HEK293 (cell line): Measurements from ENCODE around the gene LNPEP.
A peak's percentile ranks its signal among the peaks of the same experiment; 100 is the strongest.

Source experiments
- CTCF ChIA-PET: fragments of 350-600 bp; formaldehyde crosslinking; extraction: SDS; loops from one replicate; lab custom pipeline; 2021; ENCODE audit warnings: antibody characterized with exemption; lab: Yijun Ruan, JAX
- POLR2A ChIA-PET: fragments of 300-600 bp; formaldehyde crosslinking; extraction: SDS; loops from one replicate; lab custom pipeline; 2020; ENCODE audit warnings: antibody characterized with exemption, inconsistent platforms; lab: Yijun Ruan, JAX
- H3K27ac ChIP-seq: fragments of 200-500 bp; sonication (Bioruptor generic); 2 replicates; pipeline ENCODE4 v1.5.1; 2014; ENCODE audit warnings: low read depth, low read length, control low read depth, inconsistent platforms; ENCODE audit errors: extremely low read depth
- H3K36me3 ChIP-seq, 2 experiments: fragments of 200-500 bp in 1 of 2; sonication (Bioruptor generic) in 1 of 2; 1 replicate in 1 of 2; 2 replicates in 1 of 2; pipeline ENCODE4 v1.5.1; 2014 to 2017; ENCODE audit warnings: inconsistent platforms in 2 of 2, low read length in 2 of 2; ENCODE audit not compliant: control insufficient read depth in 2 of 2, insufficient read depth in 1 of 2
- H3K4me1 ChIP-seq: fragments of 200-500 bp; sonication (Bioruptor generic); 2 replicates; pipeline ENCODE4 v1.5.1; 2014; ENCODE audit warnings: mild to moderate bottlenecking, low read length, inconsistent platforms; ENCODE audit not compliant: control insufficient read depth, insufficient read depth
- H3K4me3 ChIP-seq: 2 replicates; pipeline ENCODE4 v1.5.1; 2011; ENCODE audit warnings: low read depth, mild to moderate bottlenecking, control low read depth, low read length, moderate library complexity
- H3K9me3 ChIP-seq: fragments of 200-500 bp; sonication (Bioruptor generic); 2 replicates; pipeline ENCODE4 v1.5.1; 2014; ENCODE audit warnings: low read depth, low read length, inconsistent platforms; ENCODE audit not compliant: control insufficient read depth, insufficient read depth
- FEZF1 ChIP-seq: fragments of 450-650 bp; formaldehyde crosslinking; IDR thresholded peaks from 2 replicates; pipeline ENCODE4 v1.5.1; 2016; ENCODE audit warnings: missing biosample characterization, missing genetic modification characterization
- HOXA7 ChIP-seq: sonication (generic); formaldehyde crosslinking; IDR thresholded peaks from 2 replicates; pipeline ENCODE4 v1.8.1; 2022; ENCODE audit warnings: missing genetic modification reagents, borderline replicate concordance
- KLF10 ChIP-seq: fragments of 450-650 bp; IDR thresholded peaks from 2 replicates; pipeline ENCODE4 v1.5.1; 2018; ENCODE audit warnings: missing biosample characterization, mild to moderate bottlenecking, missing genetic modification characterization
- OSR2 ChIP-seq: fragments of 450-650 bp; formaldehyde crosslinking; IDR thresholded peaks from 2 replicates; pipeline ENCODE4 v1.5.1; 2016; ENCODE audit warnings: missing biosample characterization, missing genetic modification characterization
- SCRT1 ChIP-seq: fragments of 450-650 bp; formaldehyde crosslinking; IDR thresholded peaks from 2 replicates; pipeline ENCODE4 v1.5.1; 2016; ENCODE audit warnings: missing biosample characterization, missing genetic modification characterization, borderline replicate concordance
- SP3 ChIP-seq: fragments of 450-650 bp; formaldehyde crosslinking; IDR thresholded peaks from 2 replicates; pipeline ENCODE4 v1.5.1; 2016; ENCODE audit warnings: missing biosample characterization, missing genetic modification characterization
- ZIC2 ChIP-seq: fragments of 450-650 bp; formaldehyde crosslinking; IDR thresholded peaks from 2 replicates; pipeline ENCODE4 v1.5.1; 2016; ENCODE audit warnings: missing biosample characterization, missing genetic modification characterization
- ZNF132 ChIP-seq: fragments of 450-650 bp; formaldehyde crosslinking; IDR thresholded peaks from 2 replicates; pipeline ENCODE4 v1.5.1; 2017; ENCODE audit warnings: missing biosample characterization, missing genetic modification characterization, borderline replicate concordance
- ZNF350 ChIP-seq: fragments of 450-650 bp; formaldehyde crosslinking; IDR thresholded peaks from 2 replicates; pipeline ENCODE4 v1.5.0; 2017; ENCODE audit warnings: missing biosample characterization, mild to moderate bottlenecking, missing genetic modification characterization
- ZNF394 ChIP-seq: fragments of 450-650 bp; formaldehyde crosslinking; IDR thresholded peaks from 2 replicates; pipeline ENCODE4 v1.5.1; 2016; ENCODE audit warnings: missing biosample characterization, missing genetic modification characterization, mild to moderate bottlenecking, moderate library complexity, borderline replicate concordance
- ZNF561 ChIP-seq: fragments of 450-650 bp; IDR thresholded peaks from 2 replicates; pipeline ENCODE4 v1.5.1; 2018; ENCODE audit warnings: missing biosample characterization, missing genetic modification characterization, borderline replicate concordance
- ZNF629 ChIP-seq: fragments of 450-650 bp; formaldehyde crosslinking; IDR thresholded peaks from 2 replicates; pipeline ENCODE4 v1.5.1; 2017; ENCODE audit warnings: missing biosample characterization, missing genetic modification characterization
- ZNF843 ChIP-seq: fragments of 450-650 bp; formaldehyde crosslinking; IDR thresholded peaks from 2 replicates; pipeline ENCODE4 v1.5.1; 2016; ENCODE audit warnings: missing biosample characterization, missing genetic modification characterization
- ZSCAN23 ChIP-seq: fragments of 450-650 bp; formaldehyde crosslinking; IDR thresholded peaks from 2 replicates; pipeline ENCODE4 v1.5.1; 2016; ENCODE audit warnings: missing biosample characterization, missing genetic modification characterization
- TF ChIP-seq, protein P1 (sequence below): fragments of 450-650 bp; formaldehyde crosslinking; IDR thresholded peaks from 2 replicates; pipeline ENCODE4 v1.5.1; 2016; ENCODE audit warnings: missing biosample characterization, missing genetic modification characterization
- TF ChIP-seq, protein P2 (sequence below): fragments of 450-650 bp; formaldehyde crosslinking; IDR thresholded peaks from 2 replicates; pipeline ENCODE4 v1.5.1; 2017; ENCODE audit warnings: missing biosample characterization, missing genetic modification characterization
- TF ChIP-seq, protein P3 (sequence below): fragments of 450-650 bp; formaldehyde crosslinking; conservative IDR thresholded peaks from 2 replicates; pipeline ENCODE4 v1.5.1; 2016; ENCODE audit warnings: low read depth, missing biosample characterization, missing genetic modification characterization
- TF ChIP-seq, protein P4 (sequence below): fragments of 450-650 bp; formaldehyde crosslinking; IDR thresholded peaks from 2 replicates; pipeline ENCODE4 v1.5.1; 2016; ENCODE audit warnings: missing biosample characterization, missing genetic modification characterization
- TF ChIP-seq, protein P5 (sequence below): fragments of 450-650 bp; formaldehyde crosslinking; IDR thresholded peaks from 2 replicates; pipeline ENCODE4 v1.5.1; 2016; ENCODE audit warnings: missing biosample characterization, missing genetic modification characterization, borderline replicate concordance

Gene LNPEP

DNA sequence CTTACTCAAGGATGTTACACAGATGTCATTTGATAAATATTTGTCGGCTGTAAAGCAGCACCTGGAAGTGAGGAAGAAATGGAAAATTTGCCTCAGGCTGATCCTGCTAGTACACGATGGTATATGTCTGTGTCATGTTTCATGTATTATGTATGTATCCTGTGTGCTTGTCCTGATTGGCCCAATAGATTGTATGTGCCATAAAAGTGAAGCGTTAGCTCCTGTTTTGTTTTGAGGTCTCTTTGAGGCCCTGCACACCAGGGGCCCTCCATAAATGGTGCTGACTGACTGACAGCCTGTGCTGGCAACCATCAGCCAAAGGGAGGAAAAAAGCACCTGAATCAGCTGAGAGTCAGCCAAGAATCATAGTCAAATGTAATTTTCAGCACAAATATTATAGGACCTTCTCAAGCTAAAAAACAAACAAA, 11.8 kb upstream of the LNPEP start (continued):
- TF ChIP-seq, protein P1, sequence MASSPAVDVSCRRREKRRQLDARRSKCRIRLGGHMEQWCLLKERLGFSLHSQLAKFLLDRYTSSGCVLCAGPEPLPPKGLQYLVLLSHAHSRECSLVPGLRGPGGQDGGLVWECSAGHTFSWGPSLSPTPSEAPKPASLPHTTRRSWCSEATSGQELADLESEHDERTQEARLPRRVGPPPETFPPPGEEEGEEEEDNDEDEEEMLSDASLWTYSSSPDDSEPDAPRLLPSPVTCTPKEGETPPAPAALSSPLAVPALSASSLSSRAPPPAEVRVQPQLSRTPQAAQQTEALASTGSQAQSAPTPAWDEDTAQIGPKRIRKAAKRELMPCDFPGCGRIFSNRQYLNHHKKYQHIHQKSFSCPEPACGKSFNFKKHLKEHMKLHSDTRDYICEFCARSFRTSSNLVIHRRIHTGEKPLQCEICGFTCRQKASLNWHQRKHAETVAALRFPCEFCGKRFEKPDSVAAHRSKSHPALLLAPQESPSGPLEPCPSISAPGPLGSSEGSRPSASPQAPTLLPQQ: 0 out of 2 replicates have a peak, but pooled peaks have one; percentile 12
- TF ChIP-seq, protein P2, sequence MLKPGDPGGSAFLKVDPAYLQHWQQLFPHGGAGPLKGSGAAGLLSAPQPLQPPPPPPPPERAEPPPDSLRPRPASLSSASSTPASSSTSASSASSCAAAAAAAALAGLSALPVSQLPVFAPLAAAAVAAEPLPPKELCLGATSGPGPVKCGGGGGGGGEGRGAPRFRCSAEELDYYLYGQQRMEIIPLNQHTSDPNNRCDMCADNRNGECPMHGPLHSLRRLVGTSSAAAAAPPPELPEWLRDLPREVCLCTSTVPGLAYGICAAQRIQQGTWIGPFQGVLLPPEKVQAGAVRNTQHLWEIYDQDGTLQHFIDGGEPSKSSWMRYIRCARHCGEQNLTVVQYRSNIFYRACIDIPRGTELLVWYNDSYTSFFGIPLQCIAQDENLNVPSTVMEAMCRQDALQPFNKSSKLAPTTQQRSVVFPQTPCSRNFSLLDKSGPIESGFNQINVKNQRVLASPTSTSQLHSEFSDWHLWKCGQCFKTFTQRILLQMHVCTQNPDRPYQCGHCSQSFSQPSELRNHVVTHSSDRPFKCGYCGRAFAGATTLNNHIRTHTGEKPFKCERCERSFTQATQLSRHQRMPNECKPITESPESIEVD (tag by site-specific recombination): peak; percentile 60
- TF ChIP-seq ZIC2 (peak; percentile 29; the same call in 1 of the 2 replicates), OSR2 (peak; percentile 85), ZNF132 (tag by site-specific recombination) (no peak), ZNF843 (tag by site-specific recombination) (0 out of 2 replicates have a peak, but pooled peaks have one; percentile 30), ZNF394 (tag by site-specific recombination) (peak; percentile 24; the same call in 1 of the 2 replicates), HOXA7 (no peak), SP3 (tag by site-specific recombination) (no peak), FEZF1 (peak; percentile 75), KLF10 (tag by site-specific recombination) (no peak), ZNF561 (tag by site-specific recombination) (peak; percentile 63; the same call in 1 of the 2 replicates), ZNF350 (tag by site-specific recombination) (no peak)
- TF ChIP-seq, protein P3, sequence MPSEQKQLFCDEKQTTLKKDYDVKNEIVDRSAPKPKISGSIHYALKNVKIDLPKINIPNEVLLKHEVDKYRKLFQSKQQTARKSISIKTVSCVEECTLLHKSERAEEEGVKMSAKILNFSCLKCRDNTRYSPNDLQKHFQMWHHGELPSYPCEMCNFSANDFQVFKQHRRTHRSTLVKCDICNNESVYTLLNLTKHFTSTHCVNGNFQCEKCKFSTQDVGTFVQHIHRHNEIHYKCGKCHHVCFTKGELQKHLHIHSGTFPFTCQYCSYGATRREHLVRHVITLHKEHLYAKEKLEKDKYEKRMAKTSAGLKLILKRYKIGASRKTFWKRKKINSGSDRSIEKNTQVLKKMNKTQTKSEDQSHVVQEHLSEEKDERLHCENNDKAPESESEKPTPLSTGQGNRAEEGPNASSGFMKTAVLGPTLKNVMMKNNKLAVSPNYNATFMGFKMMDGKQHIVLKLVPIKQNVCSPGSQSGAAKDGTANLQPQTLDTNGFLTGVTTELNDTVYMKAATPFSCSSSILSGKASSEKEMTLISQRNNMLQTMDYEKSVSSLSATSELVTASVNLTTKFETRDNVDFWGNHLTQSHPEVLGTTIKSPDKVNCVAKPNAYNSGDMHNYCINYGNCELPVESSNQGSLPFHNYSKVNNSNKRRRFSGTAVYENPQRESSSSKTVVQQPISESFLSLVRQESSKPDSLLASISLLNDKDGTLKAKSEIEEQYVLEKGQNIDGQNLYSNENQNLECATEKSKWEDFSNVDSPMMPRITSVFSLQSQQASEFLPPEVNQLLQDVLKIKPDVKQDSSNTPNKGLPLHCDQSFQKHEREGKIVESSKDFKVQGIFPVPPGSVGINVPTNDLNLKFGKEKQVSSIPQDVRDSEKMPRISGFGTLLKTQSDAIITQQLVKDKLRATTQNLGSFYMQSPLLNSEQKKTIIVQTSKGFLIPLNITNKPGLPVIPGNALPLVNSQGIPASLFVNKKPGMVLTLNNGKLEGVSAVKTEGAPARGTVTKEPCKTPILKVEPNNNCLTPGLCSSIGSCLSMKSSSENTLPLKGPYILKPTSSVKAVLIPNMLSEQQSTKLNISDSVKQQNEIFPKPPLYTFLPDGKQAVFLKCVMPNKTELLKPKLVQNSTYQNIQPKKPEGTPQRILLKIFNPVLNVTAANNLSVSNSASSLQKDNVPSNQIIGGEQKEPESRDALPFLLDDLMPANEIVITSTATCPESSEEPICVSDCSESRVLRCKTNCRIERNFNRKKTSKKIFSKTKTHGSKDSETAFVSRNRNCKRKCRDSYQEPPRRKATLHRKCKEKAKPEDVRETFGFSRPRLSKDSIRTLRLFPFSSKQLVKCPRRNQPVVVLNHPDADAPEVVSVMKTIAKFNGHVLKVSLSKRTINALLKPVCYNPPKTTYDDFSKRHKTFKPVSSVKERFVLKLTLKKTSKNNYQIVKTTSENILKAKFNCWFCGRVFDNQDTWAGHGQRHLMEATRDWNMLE (tag by site-specific recombination): no peak
- TF ChIP-seq, protein P4, sequence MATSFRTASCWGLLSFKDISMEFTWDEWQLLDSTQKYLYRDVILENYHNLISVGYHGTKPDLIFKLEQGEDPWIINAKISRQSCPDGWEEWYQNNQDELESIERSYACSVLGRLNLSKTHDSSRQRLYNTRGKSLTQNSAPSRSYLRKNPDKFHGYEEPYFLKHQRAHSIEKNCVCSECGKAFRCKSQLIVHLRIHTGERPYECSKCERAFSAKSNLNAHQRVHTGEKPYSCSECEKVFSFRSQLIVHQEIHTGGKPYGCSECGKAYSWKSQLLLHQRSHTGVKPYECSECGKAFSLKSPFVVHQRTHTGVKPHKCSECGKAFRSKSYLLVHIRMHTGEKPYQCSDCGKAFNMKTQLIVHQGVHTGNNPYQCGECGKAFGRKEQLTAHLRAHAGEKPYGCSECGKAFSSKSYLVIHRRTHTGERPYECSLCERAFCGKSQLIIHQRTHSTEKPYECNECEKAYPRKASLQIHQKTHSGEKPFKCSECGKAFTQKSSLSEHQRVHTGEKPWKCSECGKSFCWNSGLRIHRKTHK (tag by site-specific recombination): no peak
- TF ChIP-seq, all 188 proteins: peak for 11

DNA sequence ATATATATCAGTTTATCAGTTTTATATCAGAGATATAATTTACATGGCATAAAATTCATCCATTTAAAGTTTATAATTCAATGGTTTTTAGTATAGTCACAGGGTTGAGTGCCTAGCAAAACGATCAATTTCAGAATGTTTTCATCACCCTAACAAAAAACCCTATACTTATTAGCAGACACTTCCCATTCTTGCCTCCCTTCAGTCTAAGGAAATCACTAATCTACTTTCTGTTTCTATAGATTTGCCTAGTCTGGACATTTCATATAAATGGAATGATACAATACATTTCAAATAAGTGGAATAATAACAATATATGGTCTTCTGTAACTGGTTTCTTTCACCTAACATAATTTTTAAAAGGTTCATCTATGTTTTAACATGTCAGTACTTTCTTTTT, 9.6 kb upstream of the LNPEP start:
- Histone ChIP-seq H3K36me3 (no peaks in the 10 kb centered on the region), H3K9me3 (no peaks in the 10 kb centered on the region), H3K4me1 (peaks cover 8% of the 10 kb centered on the region), H3K27ac (no peak overlapping the region), H3K4me3 (no peak overlapping the region)
- ChIA-PET POLR2A (no interaction called here), CTCF (no interaction called here)
- TF ChIP-seq, protein P5, sequence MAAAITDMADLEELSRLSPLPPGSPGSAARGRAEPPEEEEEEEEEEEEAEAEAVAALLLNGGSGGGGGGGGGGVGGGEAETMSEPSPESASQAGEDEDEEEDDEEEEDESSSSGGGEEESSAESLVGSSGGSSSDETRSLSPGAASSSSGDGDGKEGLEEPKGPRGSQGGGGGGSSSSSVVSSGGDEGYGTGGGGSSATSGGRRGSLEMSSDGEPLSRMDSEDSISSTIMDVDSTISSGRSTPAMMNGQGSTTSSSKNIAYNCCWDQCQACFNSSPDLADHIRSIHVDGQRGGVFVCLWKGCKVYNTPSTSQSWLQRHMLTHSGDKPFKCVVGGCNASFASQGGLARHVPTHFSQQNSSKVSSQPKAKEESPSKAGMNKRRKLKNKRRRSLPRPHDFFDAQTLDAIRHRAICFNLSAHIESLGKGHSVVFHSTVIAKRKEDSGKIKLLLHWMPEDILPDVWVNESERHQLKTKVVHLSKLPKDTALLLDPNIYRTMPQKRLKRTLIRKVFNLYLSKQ: no peak
- TF ChIP-seq ZNF629 (tag by site-specific recombination): no peak
- no peak for TF ChIP-seq ZSCAN23
- TF ChIP-seq ZIC2: no peak
- no peak for TF ChIP-seq SCRT1 (tag by site-specific recombination)
